Activated T-helper 1 cell treated with anti-CD3 and anti-CD28 coated beads, Interleukin-2, amount 50 U/mL, for 16 hours (primary cell): ENCODE results near the gene DMWD.
A peak's percentile ranks its signal among the peaks of the same experiment; 100 is the strongest.

Experiments
- DNase-seq, 2 donors: peaks; one replicate each; pipeline ENCODE4 v3.0.0-alpha.2; 2020; ENCODE audit warnings: low read depth in 1 of 2, low spot score in 1 of 2

Gene DMWD

DNA sequence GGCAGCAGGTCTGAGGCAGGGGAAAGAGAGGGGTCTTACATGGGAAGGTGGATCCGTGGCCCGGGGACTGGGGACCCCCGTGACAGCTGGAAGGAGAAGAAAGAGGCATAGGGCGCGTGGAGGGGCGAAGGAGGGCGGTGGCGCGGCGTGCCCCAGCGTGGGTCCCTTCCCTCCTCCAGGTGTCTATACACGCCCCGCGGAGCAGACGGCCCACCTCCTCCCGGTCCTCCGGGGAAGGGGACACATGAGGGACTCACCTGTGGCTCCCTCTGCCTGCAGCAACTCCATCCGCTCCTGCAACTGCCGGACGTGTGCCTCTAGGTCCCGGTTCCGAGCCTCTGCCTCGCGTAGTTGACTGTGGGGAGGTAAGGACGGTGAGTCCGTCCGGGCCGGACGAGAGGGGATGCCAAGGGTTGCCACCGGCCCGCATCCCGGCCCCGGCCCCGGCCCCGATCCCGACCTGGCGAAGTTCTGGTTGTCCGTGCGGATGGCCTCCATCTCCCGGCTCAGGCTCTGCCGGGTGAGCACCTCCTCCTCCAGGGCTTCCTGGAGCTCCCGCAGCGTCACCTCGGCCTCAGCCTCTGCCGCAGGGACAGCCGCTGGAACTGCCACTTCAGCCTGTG lies 21.2 kb downstream of the DMWD start:
- no peak for DNase-seq

DNA sequence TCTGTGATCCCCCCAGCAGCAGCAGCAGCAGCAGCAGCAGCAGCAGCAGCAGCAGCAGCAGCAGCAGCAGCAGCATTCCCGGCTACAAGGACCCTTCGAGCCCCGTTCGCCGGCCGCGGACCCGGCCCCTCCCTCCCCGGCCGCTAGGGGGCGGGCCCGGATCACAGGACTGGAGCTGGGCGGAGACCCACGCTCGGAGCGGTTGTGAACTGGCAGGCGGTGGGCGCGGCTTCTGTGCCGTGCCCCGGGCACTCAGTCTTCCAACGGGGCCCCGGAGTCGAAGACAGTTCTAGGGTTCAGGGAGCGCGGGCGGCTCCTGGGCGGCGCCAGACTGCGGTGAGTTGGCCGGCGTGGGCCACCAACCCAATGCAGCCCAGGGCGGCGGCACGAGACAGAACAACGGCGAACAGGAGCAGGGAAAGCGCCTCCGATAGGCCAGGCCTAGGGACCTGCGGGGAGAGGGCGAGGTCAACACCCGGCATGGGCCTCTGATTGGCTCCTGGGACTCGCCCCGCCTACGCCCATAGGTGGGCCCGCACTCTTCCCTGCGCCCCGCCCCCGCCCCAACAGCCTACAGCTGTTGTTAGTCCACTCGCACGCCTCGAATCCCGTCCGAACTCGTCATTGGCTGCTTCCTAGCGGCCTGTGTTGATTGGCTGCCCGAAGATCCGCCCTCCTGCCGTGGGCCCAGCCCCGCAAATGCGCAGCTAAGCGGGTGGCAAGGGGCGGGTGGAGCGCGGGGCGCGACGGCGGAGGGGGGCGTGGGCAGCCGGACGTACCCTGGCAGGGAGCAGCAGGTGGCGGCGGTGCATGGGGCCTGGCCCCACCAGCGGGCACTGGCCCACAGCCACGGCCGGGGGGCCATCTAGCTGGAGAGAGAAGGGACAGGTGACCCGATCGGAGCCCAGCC lies 22.2 kb downstream of the DMWD start:
- peak; percentile 75 to 86 for DNase-seq

DNA sequence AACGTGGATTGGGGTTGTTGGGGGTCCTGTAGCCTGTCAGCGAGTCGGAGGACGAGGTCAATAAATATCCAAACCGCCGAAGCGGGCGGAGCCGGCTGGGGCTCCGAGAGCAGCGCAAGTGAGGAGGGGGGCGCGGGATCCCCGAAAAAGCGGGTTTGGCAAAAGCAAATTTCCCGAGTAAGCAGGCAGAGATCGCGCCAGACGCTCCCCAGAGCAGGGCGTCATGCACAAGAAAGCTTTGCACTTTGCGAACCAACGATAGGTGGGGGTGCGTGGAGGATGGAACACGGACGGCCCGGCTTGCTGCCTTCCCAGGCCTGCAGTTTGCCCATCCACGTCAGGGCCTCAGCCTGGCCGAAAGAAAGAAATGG lies 22.8 kb downstream of the DMWD start:
- peak in 1 of 2 donors; percentile 29 for DNase-seq

DNA sequence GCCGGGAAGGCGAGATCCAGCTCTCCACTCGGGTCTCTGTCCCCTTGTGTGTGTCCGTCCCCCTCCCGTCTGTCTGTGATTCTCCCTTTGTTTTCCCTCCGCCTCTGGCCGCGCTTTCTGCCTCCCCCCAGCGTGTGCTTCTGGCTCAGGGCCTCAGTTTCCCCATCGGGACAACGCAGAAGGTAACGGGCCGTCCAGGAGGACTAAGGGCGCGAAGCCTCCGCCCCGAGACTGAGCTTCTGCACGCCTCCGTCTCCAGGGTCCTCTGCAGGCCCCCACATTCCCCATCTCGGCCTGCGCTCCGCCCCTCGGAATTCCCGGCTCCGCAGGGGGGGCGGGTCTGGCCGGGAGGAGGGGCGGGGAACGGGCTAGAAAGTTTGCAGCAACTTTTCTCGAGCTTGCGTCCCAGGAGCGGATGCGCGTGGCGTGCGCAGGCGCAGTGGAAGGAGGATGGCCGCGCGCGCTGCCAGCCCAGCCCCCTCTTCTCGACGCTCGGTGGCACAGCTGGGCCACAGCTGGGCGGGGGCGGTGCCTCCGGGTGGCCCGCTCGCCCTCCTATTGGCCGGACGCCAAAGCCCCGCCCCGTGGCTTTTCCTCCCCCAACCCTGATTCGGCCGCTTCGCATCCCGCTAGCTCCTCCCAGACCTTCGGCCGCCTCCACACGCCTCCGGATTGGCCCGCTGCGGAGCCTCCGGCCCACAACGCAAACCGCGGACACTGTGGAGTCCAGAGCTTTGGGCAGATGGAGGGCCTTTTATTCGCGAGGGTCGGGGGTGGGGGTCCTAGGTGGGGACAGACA lies 23.5 kb downstream of the DMWD start, which contains the start of gene SIX5:
Gene SIX5 (minus strand): TSS at position 269 of the 799 bp plus-strand sequence. CDS start 408 bp downstream, outside the sequence.
- peak; percentile 83 to 91 for DNase-seq

DNA sequence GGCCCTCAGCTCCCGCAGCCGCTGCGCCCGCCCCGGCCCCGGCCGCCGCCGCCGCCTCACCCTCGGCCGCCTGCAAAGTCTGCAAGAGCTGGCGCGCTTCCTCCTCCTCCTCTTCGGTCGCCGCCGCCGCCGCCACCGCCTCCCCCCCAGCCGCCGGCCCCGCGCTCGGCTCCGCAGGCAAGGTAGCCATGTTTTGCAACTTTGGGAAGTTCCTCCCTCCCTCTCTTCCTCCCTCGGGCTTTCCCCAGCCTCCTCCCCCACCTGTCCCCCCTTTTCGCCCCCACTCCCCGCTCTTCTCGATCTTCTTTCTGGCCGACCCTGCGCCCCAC lies 24.0 kb downstream of the DMWD start:
- DNase-seq: no peak

DNA sequence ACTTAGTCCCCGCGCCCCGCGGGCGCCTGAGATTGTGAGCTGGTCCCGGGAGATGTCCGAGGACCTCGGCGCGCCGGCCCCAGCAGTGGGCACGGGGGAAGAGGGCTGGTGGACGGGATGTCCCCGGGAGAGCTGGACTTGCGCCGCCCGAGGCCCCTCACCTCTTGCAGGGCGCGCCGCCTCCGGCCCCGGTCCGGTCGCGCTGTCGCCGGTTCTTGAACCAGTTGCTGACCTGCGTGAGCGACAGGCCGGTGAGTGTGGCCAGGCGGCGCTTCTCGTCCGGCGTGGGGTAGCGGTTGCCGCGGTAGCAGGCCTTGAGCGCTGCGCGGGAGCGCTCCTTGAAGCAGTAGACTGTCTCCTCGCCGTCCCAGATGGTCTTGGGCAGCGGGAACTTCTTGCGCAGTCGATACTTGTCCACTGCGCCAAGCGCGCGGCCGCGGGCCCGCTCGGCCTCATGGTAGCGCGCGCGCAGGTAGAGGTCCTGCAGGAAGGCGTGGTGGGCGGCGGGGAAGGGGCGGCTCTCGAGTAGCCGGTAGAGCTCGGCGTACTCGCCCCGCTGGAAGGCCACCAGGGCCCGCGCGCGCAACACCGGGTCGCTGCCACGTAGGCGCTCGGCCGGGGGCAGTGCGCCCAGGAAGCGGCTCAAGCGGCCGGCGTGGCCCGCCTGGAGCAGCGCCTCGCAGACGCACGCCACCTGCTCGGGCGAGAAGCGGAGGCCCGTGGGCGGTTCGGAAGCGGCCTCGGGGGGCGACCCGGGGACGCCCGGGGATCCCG lies 24.6 kb downstream of the DMWD start:
- no peak for DNase-seq

DNA sequence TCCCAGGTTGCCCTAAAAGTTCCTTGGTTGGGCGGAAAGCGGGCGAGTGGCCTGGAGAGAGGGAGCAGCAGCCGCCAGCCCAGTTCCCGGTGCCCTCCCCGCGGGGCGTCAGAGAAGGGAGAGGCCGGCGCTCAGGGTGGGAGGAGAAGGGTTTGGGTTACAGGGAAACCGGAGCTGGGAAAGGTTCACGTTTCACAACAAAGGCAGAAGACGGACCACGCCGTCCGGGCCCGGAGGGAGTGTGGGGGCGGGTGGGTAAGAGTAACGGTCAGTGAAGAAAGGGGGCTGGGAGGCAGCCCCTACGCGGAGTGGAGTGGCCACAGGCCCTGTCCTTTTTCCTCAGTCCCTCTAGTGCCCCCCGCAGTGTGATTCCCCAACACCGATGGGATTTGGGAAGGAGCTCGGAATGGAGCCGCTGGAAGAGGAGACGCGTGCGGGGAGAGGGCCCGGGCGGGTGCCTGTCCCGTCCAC lies 25.2 kb downstream of the DMWD start:
- no peak for DNase-seq

DNA sequence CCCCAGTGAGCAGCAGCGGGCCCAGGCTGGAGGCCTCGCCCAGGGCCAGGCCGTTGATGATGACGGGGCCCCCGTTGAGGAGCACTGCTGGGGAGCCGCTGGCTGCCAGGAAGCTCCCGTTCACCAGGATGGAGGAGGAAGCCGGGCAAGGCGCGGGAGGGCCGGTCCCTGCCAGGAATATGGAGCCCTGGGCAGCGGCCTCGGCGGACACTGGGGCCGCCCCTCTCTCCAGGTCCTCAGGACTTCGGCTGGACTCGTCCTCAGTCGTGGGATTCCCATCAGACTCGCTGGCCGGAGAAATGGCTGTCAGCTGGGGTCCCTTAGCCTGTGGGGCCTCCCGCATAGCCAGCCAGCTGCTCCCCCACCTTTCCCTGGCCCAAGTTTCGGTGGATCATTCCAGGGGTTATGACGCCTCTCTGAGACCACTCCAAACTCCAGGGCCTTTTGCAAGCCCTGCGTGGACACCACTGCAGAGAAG lies 25.7 kb downstream of the DMWD start:
- DNase-seq: no peak

DNA sequence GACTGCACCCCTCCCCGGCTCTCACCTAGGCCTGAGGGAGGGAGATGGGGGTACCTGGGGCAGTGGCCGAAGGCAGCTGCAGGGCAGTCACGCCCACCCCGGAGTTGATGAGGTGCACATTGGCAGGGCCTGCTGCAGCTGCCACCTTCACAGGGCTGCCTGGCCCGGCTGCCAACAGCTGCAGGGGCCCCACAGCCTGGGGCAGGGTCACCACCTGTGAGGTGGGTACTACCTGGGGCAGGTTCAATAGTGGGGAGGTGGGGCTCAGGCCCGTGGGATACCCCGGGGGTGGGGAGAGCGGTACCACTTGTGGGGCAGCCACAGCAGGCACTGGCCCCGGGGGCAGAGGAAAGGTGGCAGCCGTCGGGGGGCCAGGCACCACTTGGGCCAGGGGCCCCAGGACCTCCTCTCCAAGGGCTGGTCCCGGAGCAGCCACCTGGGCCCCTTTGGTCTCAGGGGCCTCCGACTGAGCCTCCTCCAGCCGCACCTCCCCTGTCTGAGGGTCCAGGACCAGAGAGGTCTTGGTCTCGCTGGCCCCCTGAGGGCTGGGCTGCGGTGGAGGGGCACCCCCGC lies 26.3 kb downstream of the DMWD start:
- no peak for DNase-seq

DNA sequence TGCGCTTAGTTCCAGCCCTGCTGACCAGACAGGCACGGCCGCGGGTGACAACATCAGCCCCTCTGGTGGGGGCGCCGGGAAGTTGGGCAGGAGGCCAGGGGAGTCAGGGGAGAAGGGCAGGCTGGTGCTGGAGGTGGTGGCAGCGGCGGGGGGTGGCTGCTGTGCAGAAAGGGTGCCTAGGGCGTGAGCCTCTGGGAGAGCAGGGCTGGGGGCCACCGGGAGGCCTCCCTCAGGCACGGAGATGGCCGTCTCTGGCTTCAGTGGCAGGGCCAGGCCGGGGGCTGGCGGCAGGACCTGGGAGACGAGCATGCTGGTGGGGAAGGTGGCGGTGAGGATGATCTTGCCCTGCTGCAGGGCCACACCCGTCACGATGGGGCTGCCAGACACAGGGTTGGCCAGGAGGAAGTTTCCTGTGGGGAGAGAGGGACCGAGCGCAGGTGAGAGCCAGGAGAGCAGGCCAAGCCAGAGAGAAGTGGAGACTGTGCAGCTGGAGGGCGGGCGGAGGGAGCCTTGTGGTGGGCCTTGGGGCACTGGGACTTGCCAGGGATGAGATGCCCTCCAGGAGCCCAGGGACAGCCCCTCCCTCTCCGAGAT lies 26.8 kb downstream of the DMWD start:
- DNase-seq: no peak

DNA sequence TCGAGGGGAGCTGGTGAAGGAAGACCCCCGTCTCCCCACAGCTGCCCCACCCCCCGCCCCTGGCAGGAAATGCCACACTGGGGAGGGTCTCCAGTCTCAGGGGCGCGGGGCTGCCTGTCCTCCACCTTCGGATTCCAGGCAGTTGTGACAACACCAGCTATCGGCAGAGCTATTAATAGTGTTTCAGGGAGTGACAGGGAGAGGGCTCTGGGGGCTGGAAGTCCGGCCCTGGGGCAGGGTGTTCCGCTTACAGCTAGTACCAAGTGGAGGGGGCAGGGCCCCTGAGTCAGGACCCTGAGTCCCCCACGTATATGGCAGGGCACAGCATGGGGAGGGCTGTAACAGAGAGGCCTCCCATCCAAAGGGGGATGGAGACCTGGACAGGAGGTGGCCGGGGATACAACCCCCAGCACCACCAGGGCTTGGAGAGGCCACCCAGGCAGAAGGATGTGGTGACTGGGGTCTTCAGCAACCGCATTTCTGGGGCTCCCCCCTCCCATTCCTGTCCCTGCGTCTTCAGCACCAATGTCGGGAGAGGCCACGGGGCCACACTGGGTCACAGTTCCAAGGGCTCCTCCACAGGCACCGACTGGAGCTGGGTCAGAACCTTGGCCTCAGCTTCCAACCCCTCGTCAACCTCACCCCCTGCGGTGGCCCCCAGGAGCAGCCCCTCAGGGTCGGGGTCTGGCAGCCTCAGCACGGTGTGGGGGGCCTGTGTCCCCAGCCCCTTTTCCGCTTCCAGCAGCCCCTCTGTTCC lies 27.5 kb downstream of the DMWD start:
- no peak for DNase-seq

DNA sequence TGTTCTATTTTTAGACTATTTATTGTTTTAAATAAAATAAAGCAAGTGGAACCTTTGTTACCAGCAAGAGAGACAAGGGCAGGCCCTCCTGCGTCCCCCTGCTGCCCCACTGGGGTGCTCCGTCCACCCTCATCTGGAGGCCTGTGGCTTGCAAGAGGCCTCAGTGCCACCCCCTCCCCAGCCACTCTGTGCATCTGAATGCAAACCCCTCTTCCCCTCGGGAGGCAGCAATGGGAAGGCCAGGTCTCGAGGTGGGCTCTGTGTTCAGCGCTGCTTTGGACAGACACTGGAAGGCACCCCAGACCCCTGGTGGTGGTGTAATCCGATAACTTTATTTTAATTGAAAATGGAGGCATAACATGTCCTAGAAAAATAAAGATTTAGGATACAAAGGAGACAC lies 28.2 kb downstream of the DMWD start:
- no peak for DNase-seq

DNA sequence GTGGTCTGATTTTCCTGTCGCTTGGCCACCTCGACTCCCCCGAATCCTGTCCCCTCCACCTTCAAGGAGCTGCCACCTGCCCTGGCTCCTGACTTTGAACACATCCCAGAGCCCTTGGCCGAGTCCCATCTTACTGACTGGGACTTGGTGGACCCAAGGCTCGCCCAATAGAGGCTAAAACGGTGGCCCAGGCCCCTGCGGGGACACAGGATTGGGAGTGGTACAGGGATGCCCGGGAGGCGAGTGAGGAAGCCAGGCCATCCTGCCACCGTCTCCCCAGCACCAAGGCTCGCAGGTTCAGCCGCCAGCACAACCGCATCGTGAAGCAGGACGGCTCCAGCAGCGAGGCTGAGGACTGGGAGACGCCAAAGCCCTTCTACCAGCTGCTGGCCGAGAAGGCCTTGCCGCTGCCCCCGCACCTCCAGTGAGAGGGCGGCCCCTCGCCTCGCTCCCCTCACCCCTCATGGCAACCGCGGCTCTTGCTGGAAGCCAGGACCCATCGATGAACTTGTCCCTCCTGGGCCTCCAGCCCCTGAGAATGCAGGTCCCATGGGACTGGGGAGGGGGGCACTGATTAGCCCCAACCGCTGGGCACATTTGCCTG lies 28.9 kb downstream of the DMWD start:
- no peak for DNase-seq

DNA sequence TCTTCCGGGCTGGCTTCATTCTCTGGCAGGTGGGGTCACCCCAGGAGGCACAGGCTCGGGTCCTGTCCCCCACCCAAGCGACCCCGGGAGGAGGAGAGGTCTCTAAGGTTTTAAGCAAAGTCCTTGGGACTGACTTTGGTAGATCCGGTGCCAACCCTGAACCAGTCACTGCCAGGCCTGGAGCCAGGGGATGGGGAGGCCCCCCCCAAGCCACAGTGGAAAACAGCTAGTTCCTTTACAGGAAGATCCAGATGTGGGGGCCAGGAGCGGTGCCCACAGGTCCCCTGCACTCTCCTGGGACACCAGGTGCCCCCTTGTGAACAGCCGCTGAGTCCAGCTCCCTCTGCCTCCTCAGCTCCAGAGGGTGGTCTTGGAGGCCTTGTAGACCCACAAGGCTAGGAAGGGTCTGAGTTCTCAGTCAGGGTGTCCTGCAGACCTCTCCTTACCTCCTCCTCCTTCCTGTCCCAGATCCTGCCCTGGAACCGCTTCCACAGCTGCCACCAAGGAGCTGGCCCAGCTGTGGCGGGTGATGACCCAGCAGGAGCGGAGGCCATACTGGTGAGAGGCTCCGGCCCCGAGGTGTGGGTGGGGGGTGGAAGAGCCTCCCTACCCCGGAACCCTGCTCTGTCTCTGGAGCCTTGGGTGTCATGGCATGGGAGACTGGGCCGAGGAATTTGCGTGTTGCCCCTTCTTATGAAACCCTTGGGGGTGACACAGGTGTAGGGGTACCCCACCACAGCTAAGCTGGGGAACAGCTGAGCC lies 29.6 kb downstream of the DMWD start:
- no peak for DNase-seq

DNA sequence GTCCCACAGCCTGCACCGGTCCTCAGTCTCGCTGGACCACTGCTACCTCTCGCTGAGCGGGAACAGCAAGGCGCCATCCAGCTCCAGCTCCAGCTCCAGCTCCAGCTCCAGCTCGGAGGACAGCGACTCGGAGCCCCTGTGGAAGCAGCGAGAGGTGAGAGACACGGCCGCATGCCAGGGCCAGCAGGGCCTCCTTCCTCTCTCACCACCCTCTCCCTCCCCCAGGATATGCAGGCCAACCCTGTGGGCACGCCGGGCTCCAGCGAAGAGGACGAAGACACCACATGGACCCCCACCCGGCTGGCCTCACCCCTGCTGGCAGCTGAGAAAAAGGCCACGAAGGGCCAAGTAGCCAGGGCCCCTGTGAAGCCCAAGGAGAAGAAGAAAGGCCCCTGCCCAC lies 30.9 kb downstream of the DMWD start:
- no peak for DNase-seq

DNA sequence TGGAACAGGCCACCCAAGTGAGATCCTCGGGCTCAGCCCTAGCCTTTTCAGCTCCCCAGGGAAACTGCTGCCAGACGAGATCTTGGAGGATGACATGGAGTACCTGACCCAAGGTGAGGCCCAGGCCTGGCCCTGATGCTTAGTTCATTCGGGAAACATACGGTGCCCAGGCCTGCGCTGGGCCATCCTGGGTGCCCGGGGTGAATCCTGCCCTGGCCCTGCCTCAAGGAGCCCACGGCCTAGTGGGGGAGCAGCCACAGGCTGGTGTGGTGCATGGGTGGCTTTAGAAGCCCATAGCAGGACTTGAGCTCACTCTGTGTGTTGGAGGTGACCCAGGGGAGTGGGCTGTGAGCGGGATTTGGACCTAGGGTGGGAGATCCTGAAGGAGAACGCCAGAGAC lies 33.7 kb downstream of the DMWD start:
- DNase-seq: no peak

DNA sequence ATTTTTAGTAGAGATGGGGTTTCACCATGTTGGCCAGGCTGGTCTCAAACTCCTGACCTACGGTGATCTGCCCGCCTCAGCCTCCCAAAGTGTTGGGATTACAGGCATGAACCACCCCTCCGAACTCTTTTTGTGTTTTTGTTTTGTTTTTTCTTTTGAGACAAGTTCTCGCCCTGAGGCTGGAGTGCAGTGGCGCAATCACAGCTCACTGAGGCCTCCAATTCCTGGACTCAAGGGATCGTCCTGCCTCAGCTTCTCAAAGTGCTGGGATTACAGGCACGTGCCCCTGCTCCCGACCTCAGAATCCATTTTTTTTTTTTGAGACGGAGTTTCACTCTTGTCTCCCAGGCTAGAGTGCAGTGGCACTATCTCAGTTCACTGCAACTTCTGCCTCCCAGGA lies 35.0 kb downstream of the DMWD start:
- no peak for DNase-seq

DNA sequence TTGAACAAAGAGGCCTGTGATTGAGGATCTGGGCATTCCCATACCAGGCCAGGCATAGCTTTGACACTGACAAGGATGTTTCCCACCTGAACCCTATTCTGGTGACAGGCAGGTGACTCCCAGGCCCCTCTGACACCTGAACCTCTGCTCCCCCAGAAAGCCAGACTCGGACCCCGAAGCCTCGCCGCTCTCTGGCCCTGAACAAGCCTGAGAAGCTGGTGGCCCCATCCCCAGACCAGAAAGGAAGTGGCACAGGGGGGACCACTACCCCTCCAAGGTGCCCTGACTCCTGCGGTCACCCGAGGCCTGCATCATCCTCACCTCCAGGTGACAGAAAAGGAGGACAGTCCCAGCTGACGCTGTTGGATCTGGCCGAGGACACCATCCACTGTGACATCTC lies 38.3 kb downstream of the DMWD start:
- no peak for DNase-seq
